Left lung (tissue), 10 donors: ENCODE results near the gene MRPL58. TPM values are rescaled to one million over a fixed set of nuclear protein-coding genes. Genes with fewer than 3 reads are reported as not detected.
A peak's percentile ranks its signal among the peaks of the same experiment; 100 is the strongest.
"Not testable (repeated sequence)": the region's sequence is repeated elsewhere in the genome, so short reads cannot be mapped to it uniquely, and the experiment has no call there.

ENCODE experiments used
- ATAC-seq: fragments of 200-7000 bp; cut with Tn5 transposase; one replicate; pipeline ENCODE4 v1.9.1; 2020; ENCODE audit warnings: moderate library complexity
- DNase-seq, 4 donors: peaks; one replicate each; pipeline ENCODE4 v3.0.0-alpha.2; 2013 to 2020
- H3K27ac ChIP-seq, 2 donors: fragments of 200-600 bp; sonication (generic) in 1 of 2; one replicate each; pipeline versions ENCODE4 v1.5.0 to v1.8.0; 2020 to 2021
- H3K27me3 ChIP-seq, 2 donors: fragments of 200-600 bp; sonication (generic) in 1 of 2; one replicate each; pipeline versions ENCODE4 v1.5.0 to v1.8.0; 2020 to 2021
- H3K36me3 ChIP-seq, 2 donors: fragments of 200-600 bp; sonication (generic) in 1 of 2; one replicate each; pipeline versions ENCODE4 v1.5.0 to v1.8.0; 2020 to 2021
- H3K4me1 ChIP-seq, 2 donors: fragments of 200-600 bp; one replicate each; pipeline ENCODE4 v1.8.0; 2021
- H3K4me3 ChIP-seq, 2 donors: fragments of 200-600 bp; sonication (generic) in 1 of 2; one replicate each; pipeline versions ENCODE4 v1.5.0 to v1.8.0; 2020 to 2021; ENCODE audit warnings: mild to moderate bottlenecking in 1 of 2
- H3K9me3 ChIP-seq, 2 donors: fragments of 200-600 bp; sonication (generic) in 1 of 2; one replicate each; pipeline versions ENCODE4 v1.5.0 to v1.8.0; 2020 to 2021
- CTCF ChIP-seq, 2 donors: fragments of 200-600 bp; sonication (generic) in 1 of 2; IDR thresholded peaks; one replicate each; pipeline versions ENCODE4 v1.5.0 to v1.8.0; 2021; ENCODE audit warnings: antibody characterized with exemption in 2 of 2
- intact Hi-C, 2 donors: fragments of 100-400 bp; cut with DNase I; formaldehyde crosslinking; loops; one replicate each; pipeline versions ENCODE4 v1.11.2 to v1.14.2; 2022
- polyA plus RNA-seq, 6 donors: library from polyadenylated mRNA; unstranded; fragments of 120-200 nt; gene quantifications; one replicate each; pipeline ENCODE4 v1.2.1, GENCODE V29; 2013; ENCODE audit not compliant: insufficient read length in 6 of 6
- total RNA-seq, 2 donors: library from RNA; stranded (reverse); fragmentation: NEBNext Ultra II Directional; extraction: Animal tissue kit (Norgen Biotek cat#: 25700); gene quantifications; one replicate each; pipeline ENCODE4 v1.2.1, GENCODE V29; 2021
- donor health status: DM: no; HTN: yes; CAD: no.
- donor health status: DM: no; HTN: no; CAD: no.

The MRPL58 gene
- total and polyA plus RNA-seq, 8 donors = 18.8 to 32.8 (median 22.6) TPM

- Histone ChIP-seq H3K27me3 (peaks cover 0 to 42% of the 10 kb centered on the region in 2 donors), H3K4me1 (peaks cover 8 to 17% of the 10 kb centered on the region in 2 donors), H3K27ac (no peak overlapping the region), H3K36me3 (no peaks in the 10 kb centered on the region), H3K9me3 (no peaks in the 10 kb centered on the region), H3K4me3 (no peak overlapping the region)
- no peak for TF ChIP-seq CTCF (IDR thresholded peaks at IDR 0.05)
- DNase-seq (no peak), ATAC-seq (no peak)
- intact Hi-C loops = no loop called here
Observed at GRCh38 chr17:74979408-74980146, 32.9 kb upstream of the MRPL58 start.

GRCh38 chr17:74981318-74981978 is 31.0 kb upstream of the MRPL58 start:
- ATAC-seq = no peak
- peaks cover 0 to 32% of the 10 kb centered on the region in 2 donors for H3K27me3 ChIP-seq
- no peak for DNase-seq
- peaks cover 8 to 22% of the 10 kb centered on the region in 2 donors for H3K4me1 ChIP-seq
- H3K36me3 ChIP-seq = no peaks in the 10 kb centered on the region
- intact Hi-C loops = no loop called here
- TF ChIP-seq CTCF (IDR thresholded peaks at IDR 0.05) = no peak
- peak overlapping the region; percentile 83 to 87 for H3K27ac ChIP-seq
- H3K4me3 ChIP-seq = peak overlapping the region; percentile 55 to 68
- H3K9me3 ChIP-seq = no peaks in the 10 kb centered on the region

DNA sequence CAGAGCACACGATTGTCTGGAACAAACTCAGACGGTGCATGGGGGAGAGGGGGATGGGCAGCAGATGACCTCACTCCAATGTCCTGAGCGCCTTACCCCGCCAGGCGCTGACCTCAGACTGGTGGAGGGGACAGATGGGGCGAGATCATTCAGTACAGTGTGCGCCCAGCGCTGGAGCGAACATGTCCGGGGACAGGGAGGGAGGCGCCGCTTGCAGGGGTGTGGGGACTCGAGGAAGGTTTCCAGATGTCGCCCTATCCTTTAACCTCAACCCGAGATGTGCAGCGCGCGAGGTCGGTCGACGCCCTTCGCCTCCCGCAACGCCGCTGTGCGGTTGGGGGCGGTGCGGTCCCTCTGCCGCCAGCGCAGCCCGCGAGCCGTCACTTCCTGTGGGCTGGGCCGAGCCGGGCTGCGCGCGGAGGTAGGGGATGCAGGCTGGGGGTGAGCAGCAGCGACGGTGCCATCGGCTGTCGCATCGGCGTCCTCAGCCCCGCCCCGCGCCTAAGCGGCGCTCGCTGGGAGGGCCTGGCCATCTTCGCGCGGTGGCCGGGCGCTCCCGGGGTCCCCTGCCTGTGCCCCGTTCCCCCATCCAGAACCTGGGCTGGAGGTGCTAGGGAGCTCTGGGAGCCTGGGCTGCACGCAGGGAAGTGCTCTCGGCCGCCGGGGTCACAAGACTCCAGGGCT is 30.3 kb upstream of the MRPL58 start:
- intact Hi-C loops = no loop called here
- Histone ChIP-seq H3K27me3 (peaks cover 0 to 32% of the 10 kb centered on the region in 2 donors), H3K27ac (peak overlapping the region; percentile 83 to 87), H3K4me1 (peaks cover 11 to 28% of the 10 kb centered on the region in 2 donors), H3K9me3 (no peaks in the 10 kb centered on the region), H3K4me3 (peak overlapping the region; percentile 55 to 68), H3K36me3 (no peaks in the 10 kb centered on the region)
- TF ChIP-seq CTCF (IDR thresholded peaks at IDR 0.05) = no peak
- peak; percentile 97 for ATAC-seq
- DNase-seq = peak; percentile 73 to 94 (median 82)

GRCh38 chr17:74982663-74983313 is 29.7 kb upstream of the MRPL58 start:
- Histone ChIP-seq H3K27me3 (peaks cover 0 to 35% of the 10 kb centered on the region in 2 donors), H3K4me3 (peak overlapping the region; percentile 55 to 68), H3K4me1 (peaks cover 11 to 32% of the 10 kb centered on the region in 2 donors), H3K27ac (peak overlapping the region; percentile 83 to 87)
- ATAC-seq = peak; percentile 11
- intact Hi-C loops, H3K36me3 ChIP-seq, DNase-seq, H3K9me3 ChIP-seq: not testable (repeated sequence)

DNA sequence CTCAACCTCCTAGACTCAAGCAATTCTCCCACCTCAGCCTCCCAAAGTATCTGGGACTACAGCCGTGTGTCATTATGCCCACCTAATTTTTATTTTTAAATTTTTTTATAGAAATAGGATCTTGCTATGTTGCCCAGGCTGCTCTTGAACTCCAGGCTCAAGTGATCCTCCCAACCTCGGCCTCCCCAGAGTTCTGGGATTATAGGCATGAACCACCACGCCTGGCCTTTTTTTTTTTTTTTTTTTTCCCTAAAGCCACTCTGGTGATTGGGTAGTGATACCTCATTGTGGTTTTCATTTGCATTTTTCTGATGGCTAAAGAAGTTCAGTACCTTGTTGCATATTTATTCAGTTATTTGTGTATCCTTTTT is 26.3 kb upstream of the MRPL58 start:
- intact Hi-C loops = no loop called here
- ATAC-seq = no peak
- Histone ChIP-seq H3K36me3 (no peaks in the 10 kb centered on the region), H3K4me1 (peaks cover 10 to 44% of the 10 kb centered on the region in 2 donors), H3K27ac (no peak overlapping the region), H3K27me3 (peaks cover 0 to 38% of the 10 kb centered on the region in 2 donors), H3K9me3 (no peaks in the 10 kb centered on the region), H3K4me3 (no peak overlapping the region)
- no peak for TF ChIP-seq CTCF (IDR thresholded peaks at IDR 0.05)
- no peak for DNase-seq
